ENCODE results near the gene TMEM51. TPM values are rescaled to one million over a fixed set of nuclear protein-coding genes. Genes with fewer than 3 reads are reported as not detected.

The TMEM51 gene
- total and polyA plus RNA-seq, 2 of the 13 experiments (the other 11 are each of a cell fraction or from before 2014, with no cell fraction given): 12.2 to 22.3 TPM

DNA sequence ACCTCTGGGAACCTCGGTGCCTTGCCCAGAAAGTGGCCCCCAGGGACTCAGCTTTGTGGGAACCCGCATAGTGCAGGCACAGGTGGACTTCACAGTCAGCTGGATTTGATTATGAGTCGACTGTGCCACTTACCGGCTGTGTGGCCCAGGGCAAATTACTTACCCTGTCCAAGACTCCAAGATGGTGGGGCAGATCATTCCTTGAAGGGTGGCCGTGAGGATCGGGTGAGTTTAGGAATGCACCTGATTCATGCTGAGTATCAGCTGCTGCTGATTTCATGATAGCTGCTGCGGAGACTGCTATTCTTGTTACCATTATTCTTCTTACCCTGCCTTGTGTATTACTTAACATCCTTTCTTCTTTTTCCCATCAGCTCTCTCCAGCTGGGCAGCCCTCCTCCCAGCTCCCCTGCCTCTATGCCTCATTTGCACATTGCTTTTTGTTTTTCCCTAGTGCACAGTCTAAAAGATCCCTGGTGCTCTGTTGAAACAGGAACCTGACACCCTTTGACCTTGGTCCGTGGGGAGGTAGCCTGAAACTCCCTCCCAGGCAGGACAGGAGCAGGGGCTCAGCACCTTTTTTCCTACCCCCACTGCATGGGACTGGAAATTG lies 53.0 kb downstream of the TMEM51 start (continued):
- TF ChIP-seq, protein P1, sequence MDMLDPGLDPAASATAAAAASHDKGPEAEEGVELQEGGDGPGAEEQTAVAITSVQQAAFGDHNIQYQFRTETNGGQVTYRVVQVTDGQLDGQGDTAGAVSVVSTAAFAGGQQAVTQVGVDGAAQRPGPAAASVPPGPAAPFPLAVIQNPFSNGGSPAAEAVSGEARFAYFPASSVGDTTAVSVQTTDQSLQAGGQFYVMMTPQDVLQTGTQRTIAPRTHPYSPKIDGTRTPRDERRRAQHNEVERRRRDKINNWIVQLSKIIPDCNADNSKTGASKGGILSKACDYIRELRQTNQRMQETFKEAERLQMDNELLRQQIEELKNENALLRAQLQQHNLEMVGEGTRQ (IDR thresholded peaks at IDR 0.05; ENCODE audit: low read depth, low read length): no peak
- TF ChIP-seq, protein P1 (CRISPR knock-in tag; IDR thresholded peaks at IDR 0.05; ENCODE audit: borderline replicate concordance): no peak
- TF ChIP-seq, protein P2, sequence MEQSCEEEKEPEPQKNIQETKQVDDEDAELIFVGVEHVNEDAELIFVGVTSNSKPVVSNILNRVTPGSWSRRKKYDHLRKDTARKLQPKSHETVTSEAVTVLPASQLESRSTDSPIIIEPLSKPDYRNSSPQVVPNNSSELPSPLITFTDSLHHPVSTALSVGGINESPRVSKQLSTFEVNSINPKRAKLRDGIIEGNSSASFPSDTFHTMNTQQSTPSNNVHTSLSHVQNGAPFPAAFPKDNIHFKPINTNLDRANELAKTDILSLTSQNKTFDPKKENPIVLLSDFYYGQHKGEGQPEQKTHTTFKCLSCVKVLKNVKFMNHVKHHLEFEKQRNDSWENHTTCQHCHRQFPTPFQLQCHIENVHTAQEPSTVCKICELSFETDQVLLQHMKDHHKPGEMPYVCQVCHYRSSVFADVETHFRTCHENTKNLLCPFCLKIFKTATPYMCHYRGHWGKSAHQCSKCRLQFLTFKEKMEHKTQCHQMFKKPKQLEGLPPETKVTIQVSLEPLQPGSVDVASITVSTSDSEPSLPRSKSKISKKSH (CRISPR knock-in tag; IDR thresholded peaks at IDR 0.05; ENCODE audit: borderline replicate concordance): no peak
- no peak for TF ChIP-seq ZNF253 (CRISPR knock-in tag; IDR thresholded peaks at IDR 0.05; ENCODE audit: borderline replicate concordance)
- TF ChIP-seq KDM2A (CRISPR knock-in tag; IDR thresholded peaks at IDR 0.05; ENCODE audit: borderline replicate concordance, low read depth): no peak
- TF ChIP-seq ARID2 (CRISPR knock-in tag; IDR thresholded peaks at IDR 0.05; ENCODE audit: borderline replicate concordance): no peak
- TF ChIP-seq ZNF264 (CRISPR knock-in tag; IDR thresholded peaks at IDR 0.05): peak; percentile 70; the same call in 1 of the 2 replicates
- no peak for TF ChIP-seq ZNF569 (CRISPR knock-in tag; IDR thresholded peaks at IDR 0.05; ENCODE audit: borderline replicate concordance)
- TF ChIP-seq, protein P3, sequence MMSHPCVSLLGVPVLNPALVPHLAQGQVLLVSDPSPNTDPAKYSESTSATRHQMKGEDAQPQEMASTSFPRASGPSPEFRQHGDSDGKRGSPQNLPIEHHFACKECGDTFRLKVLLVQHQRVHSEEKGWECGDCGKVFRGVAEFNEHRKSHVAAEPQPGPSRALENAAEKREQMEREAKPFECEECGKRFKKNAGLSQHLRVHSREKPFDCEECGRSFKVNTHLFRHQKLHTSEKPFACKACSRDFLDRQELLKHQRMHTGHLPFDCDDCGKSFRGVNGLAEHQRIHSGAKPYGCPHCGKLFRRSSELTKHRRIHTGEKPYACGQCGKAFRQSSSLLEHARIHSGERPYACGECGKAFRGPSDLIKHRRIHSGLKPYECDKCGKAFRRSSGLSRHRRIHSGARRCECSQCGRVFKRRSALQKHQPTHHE (CRISPR knock-in tag; IDR thresholded peaks at IDR 0.05; ENCODE audit: borderline replicate concordance): no peak
- TF ChIP-seq, protein P4, sequence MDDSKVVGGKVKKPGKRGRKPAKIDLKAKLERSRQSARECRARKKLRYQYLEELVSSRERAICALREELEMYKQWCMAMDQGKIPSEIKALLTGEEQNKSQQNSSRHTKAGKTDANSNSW (CRISPR knock-in tag; IDR thresholded peaks at IDR 0.05; ENCODE audit: borderline replicate concordance): no peak
- no peak for TF ChIP-seq TP53 (CRISPR knock-in tag; conservative IDR thresholded peaks at IDR 0.05)
- peak; percentile 54; the same call in 1 of the 2 replicates for TF ChIP-seq MED1 (CRISPR knock-in tag; IDR thresholded peaks at IDR 0.05)
- no peak for TF ChIP-seq POLR2AphosphoS2 (IDR thresholded peaks at IDR 0.05; ENCODE audit: low read depth, low read length)
- peak; percentile 70; the same call in 1 of the 2 replicates for TF ChIP-seq SPEN (CRISPR knock-in tag; IDR thresholded peaks at IDR 0.05; ENCODE audit: low read depth)
- no peak for TF ChIP-seq SIN3A (IDR thresholded peaks at IDR 0.05; ENCODE audit: borderline replicate concordance, low read depth, low read length)
- TF ChIP-seq, protein P5, sequence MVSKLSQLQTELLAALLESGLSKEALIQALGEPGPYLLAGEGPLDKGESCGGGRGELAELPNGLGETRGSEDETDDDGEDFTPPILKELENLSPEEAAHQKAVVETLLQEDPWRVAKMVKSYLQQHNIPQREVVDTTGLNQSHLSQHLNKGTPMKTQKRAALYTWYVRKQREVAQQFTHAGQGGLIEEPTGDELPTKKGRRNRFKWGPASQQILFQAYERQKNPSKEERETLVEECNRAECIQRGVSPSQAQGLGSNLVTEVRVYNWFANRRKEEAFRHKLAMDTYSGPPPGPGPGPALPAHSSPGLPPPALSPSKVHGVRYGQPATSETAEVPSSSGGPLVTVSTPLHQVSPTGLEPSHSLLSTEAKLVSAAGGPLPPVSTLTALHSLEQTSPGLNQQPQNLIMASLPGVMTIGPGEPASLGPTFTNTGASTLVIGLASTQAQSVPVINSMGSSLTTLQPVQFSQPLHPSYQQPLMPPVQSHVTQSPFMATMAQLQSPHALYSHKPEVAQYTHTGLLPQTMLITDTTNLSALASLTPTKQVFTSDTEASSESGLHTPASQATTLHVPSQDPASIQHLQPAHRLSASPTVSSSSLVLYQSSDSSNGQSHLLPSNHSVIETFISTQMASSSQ (IDR thresholded peaks at IDR 0.05; ENCODE audit: low read depth): no peak
- TF ChIP-seq, protein P5 (CRISPR knock-in tag; IDR thresholded peaks at IDR 0.05; ENCODE audit: borderline replicate concordance): no peak
- peak; percentile 65; the same call in 1 of the 2 replicates for TF ChIP-seq BORCS8-MEF2B (CRISPR knock-in tag; IDR thresholded peaks at IDR 0.05)
- TF ChIP-seq MYNN (CRISPR knock-in tag; IDR thresholded peaks at IDR 0.05; ENCODE audit: low read depth): no peak
- no peak for TF ChIP-seq YEATS4 (CRISPR knock-in tag; IDR thresholded peaks at IDR 0.05; ENCODE audit: borderline replicate concordance)
